Muscle layer of colon (tissue), 2 donors: ENCODE results near the gene TOR4A.
A peak's percentile ranks its signal among the peaks of the same experiment; 100 is the strongest.
"Not testable (repeated sequence)": the region's sequence is repeated elsewhere in the genome, so short reads cannot be mapped to it uniquely, and the experiment has no call there.

Experiments
- H3K27ac ChIP-seq: one replicate; pipeline ENCODE4 v1.7.0; 2013; ENCODE audit warnings: low read depth, mild to moderate bottlenecking, low read length, moderate library complexity
- H3K27me3 ChIP-seq, 2 donors: one replicate each; pipeline ENCODE4 v1.7.0; 2013; ENCODE audit warnings: low read length in 2 of 2, mild to moderate bottlenecking in 2 of 2; ENCODE audit not compliant: insufficient read depth in 2 of 2, control insufficient read depth in 1 of 2
- H3K36me3 ChIP-seq: one replicate; pipeline ENCODE4 v1.7.0; 2013; ENCODE audit warnings: mild to moderate bottlenecking, low read length; ENCODE audit not compliant: insufficient read depth
- H3K4me1 ChIP-seq: one replicate; pipeline ENCODE4 v1.7.0; 2013; ENCODE audit warnings: mild to moderate bottlenecking, low read length; ENCODE audit not compliant: insufficient read depth
- H3K4me3 ChIP-seq, 2 donors: one replicate each; pipeline ENCODE4 v1.7.0; 2013; ENCODE audit warnings: low read length in 2 of 2, low read depth in 1 of 2, mild to moderate bottlenecking in 1 of 2, moderate library complexity in 1 of 2
- H3K9ac ChIP-seq: one replicate; pipeline ENCODE4 v1.7.0; 2013; ENCODE audit warnings: low read length
- H3K9me3 ChIP-seq: one replicate; pipeline ENCODE4 v1.7.0; 2013; ENCODE audit warnings: mild to moderate bottlenecking, low read length
- donor health status: abdominal sarcoma.
- donor health status: Adenocarcinoma of cecum.

The TOR4A gene

GRCh38 chr9:137240841-137241489 is 36.6 kb upstream of the TOR4A start, which contains the start of gene TUBB4B:
Gene TUBB4B (plus strand): TSS chr9:137241287. CDS start chr9:137241361, 74 bp downstream.
- peak within 1 kb of the TSS; percentile 97 for H3K27ac ChIP-seq
- H3K9me3 ChIP-seq: no peaks in the 10 kb centered on the region
- H3K9ac ChIP-seq: peak within 1 kb of the TSS; percentile 64
- peak within 1 kb of the TSS; percentile 60 to 93 for H3K4me3 ChIP-seq
- peaks cover 48% of the 10 kb centered on the region for H3K4me1 ChIP-seq
- H3K36me3 ChIP-seq: peaks cover 24% of the 10 kb centered on the region
- H3K27me3 ChIP-seq: peaks cover 0 to under 1% of the 10 kb centered on the region in 2 donors

GRCh38 chr9:137241490-137242268 is 35.8 kb upstream of the TOR4A start:
- Histone ChIP-seq H3K27ac (peak overlapping the region; percentile 93), H3K4me1 (peaks cover 41% of the 10 kb centered on the region), H3K27me3 (no peaks in the 10 kb centered on the region), H3K9me3 (no peaks in the 10 kb centered on the region), H3K36me3 (peaks cover 24% of the 10 kb centered on the region), H3K4me3 (peak overlapping the region; percentile 60 to 62), H3K9ac (peak overlapping the region; percentile 64)

GRCh38 chr9:137242269-137243203 is 35.0 kb upstream of the TOR4A start:
- Histone ChIP-seq H3K9me3 (no peaks in the 10 kb centered on the region), H3K27ac (peak overlapping the region; percentile 93), H3K36me3 (peaks cover 24% of the 10 kb centered on the region), H3K27me3 (no peaks in the 10 kb centered on the region), H3K4me3 (peak overlapping the region; percentile 60 to 62), H3K4me1 (peaks cover 36% of the 10 kb centered on the region), H3K9ac (peak overlapping the region; percentile 64)

GRCh38 chr9:137243266-137243625 is 34.3 kb upstream of the TOR4A start:
- H3K9ac ChIP-seq, H3K9me3 ChIP-seq, H3K4me3 ChIP-seq, H3K27me3 ChIP-seq, H3K27ac ChIP-seq: not testable (repeated sequence)
- Histone ChIP-seq H3K4me1 (peaks cover 29% of the 10 kb centered on the region), H3K36me3 (peaks cover 24% of the 10 kb centered on the region)

GRCh38 chr9:137243626-137244485 is 33.7 kb upstream of the TOR4A start:
- no peak overlapping the region for H3K27ac ChIP-seq
- H3K9me3 ChIP-seq: no peaks in the 10 kb centered on the region
- peaks cover 21% of the 10 kb centered on the region for H3K36me3 ChIP-seq
- no peaks in the 10 kb centered on the region for H3K27me3 ChIP-seq
- peaks cover 24% of the 10 kb centered on the region for H3K4me1 ChIP-seq
- no peak overlapping the region for H3K9ac ChIP-seq
- H3K4me3 ChIP-seq: no peak overlapping the region

GRCh38 chr9:137244486-137245449 is 32.8 kb upstream of the TOR4A start:
- Histone ChIP-seq H3K36me3 (peaks cover 20% of the 10 kb centered on the region), H3K27ac (no peak overlapping the region), H3K4me1 (peaks cover 19% of the 10 kb centered on the region), H3K9ac (no peak overlapping the region), H3K4me3 (no peak overlapping the region), H3K27me3 (no peaks in the 10 kb centered on the region), H3K9me3 (no peaks in the 10 kb centered on the region)

- no peak overlapping the region for H3K9ac ChIP-seq
- no peak overlapping the region for H3K4me3 ChIP-seq
- peaks cover 19% of the 10 kb centered on the region for H3K4me1 ChIP-seq
- H3K9me3 ChIP-seq: no peaks in the 10 kb centered on the region
- no peak overlapping the region for H3K27ac ChIP-seq
- H3K36me3 ChIP-seq: peaks cover 20% of the 10 kb centered on the region
- peaks cover 0 to 1% of the 10 kb centered on the region in 2 donors for H3K27me3 ChIP-seq
These were observed 31.8 kb upstream of the TOR4A start for GRCh38 chr9:137245450-137246421.

GRCh38 chr9:137247135-137247915 is 30.2 kb upstream of the TOR4A start:
- H3K9me3 ChIP-seq: no peaks in the 10 kb centered on the region
- no peak overlapping the region for H3K4me3 ChIP-seq
- H3K4me1 ChIP-seq: peaks cover 15% of the 10 kb centered on the region
- H3K9ac ChIP-seq: no peak overlapping the region
- peaks cover 17% of the 10 kb centered on the region for H3K36me3 ChIP-seq
- no peak overlapping the region for H3K27ac ChIP-seq
- H3K27me3 ChIP-seq: peaks cover 0 to 6% of the 10 kb centered on the region in 2 donors

- H3K27ac ChIP-seq: no peak overlapping the region
- H3K9me3 ChIP-seq: no peaks in the 10 kb centered on the region
- H3K9ac ChIP-seq: no peak overlapping the region
These were observed 29.7 kb upstream of the TOR4A start for GRCh38 chr9:137247916-137248175.

More at GRCh38 chr9:137247916-137248175, 29.7 kb upstream of the TOR4A start:
- Histone ChIP-seq H3K4me1 (peaks cover 10% of the 10 kb centered on the region), H3K4me3 (no peak overlapping the region), H3K36me3 (peaks cover 12% of the 10 kb centered on the region), H3K27me3 (peaks cover 0 to 6% of the 10 kb centered on the region in 2 donors)
